Fibroblast of peridontal ligament (primary cell): Measurements from ENCODE around the gene PTPRN2.
"Not testable (repeated sequence)": the region's sequence is repeated elsewhere in the genome, so short reads cannot be mapped to it uniquely, and the experiment has no call there.

Source experiments
- DNase-seq: peaks from one replicate; pipeline ENCODE4 v3.0.0-alpha.2; 2010; ENCODE audit errors: extremely low read depth

Gene PTPRN2

DNA sequence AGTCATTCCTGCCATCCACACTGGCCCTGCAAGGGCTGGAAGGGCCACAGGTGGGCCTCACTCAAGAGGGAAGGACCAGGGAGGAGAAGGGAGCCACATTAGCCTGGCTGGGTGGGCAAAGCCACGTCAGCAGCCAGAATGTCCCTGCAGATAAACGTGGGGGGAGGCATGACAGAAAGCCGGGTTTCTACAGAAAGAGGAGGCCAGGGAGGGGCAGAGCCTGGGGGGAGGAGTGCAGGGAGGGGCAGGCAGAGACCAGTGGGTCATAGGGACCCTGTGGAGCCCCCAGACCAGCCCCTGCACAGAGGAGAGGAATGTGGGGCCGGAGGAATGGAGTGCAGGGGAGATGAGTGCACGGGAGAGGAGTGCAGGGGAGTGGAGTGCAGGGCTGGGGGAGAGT lies 590.2 kb downstream of the PTPRN2 start:
- DNase-seq: no peak

GRCh38 chr7:157997080-157997440 lies 590.6 kb downstream of the PTPRN2 start:
- DNase-seq: no peak

DNA sequence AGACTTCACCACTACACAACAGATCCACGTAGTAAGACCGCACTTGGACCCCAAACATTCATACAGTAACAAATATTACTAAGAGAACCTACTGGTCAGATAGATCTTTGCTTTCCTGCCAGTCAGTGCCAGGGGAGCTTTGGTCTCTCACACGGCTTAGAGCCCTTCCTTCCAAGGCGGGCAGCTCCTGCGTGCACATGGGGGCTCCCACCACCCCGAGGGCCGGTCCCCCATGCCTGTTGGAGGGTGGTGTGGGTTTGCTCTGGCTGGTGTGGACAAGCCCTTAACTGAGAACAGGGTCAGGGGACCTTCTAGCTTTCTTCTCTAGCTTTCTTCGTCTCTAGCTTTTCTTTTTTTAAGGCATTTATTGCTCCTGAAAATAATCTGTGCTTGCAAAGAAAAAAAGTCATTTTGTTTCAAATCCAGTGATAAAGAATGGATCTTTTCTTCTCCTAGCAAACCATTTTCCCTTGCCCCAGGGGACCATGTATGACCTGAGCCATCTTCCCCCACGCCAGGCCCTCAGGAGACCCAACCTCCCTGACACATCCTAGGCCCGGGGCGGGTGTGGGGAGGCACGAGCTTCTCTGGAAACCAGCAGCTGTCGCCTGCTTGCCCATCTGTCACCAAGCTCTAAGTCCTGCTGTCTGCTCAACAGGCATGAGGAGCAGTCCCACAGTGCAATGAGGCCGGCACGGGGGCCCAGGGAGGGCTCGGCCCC lies 591.1 kb downstream of the PTPRN2 start:
- no peak for DNase-seq

GRCh38 chr7:157995815-157996214 lies 591.8 kb downstream of the PTPRN2 start:
- no peak for DNase-seq

- DNase-seq: no peak
Observed at GRCh38 chr7:157994319-157994718, 593.3 kb downstream of the PTPRN2 start.

DNA sequence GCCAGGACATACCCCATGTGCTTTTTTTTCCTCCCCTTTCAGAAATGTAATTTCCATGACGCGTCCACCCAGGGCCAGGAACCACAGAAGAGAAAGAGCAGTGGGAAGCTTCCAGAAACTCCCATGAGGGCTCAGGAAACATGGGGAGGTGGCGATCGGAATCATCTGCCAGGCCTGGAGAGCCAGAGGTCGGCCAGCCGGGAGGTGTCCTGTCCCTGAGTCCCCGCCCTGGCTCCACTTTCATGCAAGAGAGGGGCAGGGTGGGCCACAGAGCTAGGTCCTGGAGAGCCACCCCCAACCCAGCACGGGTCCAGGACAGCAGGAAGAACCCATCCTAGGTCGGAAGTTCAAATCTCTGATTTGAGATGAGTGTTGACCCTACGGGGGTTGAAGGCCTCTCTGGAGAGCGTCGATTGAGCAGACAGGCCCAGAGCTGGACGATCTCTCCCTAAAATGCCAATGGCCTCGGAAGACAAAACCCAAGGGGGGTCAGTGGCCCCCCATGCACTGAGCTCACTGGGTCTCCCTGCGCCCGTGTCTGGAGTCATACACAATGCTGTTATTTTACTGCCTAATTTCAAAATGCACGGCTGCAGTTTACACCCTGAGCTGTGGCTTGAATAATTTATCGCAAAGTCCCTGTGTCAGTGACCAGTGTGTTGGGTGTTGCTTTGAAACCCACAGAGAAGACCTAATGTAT lies 594.1 kb downstream of the PTPRN2 start:
- no peak for DNase-seq

GRCh38 chr7:157992511-157993160 lies 595.0 kb downstream of the PTPRN2 start:
- no peak for DNase-seq

DNA sequence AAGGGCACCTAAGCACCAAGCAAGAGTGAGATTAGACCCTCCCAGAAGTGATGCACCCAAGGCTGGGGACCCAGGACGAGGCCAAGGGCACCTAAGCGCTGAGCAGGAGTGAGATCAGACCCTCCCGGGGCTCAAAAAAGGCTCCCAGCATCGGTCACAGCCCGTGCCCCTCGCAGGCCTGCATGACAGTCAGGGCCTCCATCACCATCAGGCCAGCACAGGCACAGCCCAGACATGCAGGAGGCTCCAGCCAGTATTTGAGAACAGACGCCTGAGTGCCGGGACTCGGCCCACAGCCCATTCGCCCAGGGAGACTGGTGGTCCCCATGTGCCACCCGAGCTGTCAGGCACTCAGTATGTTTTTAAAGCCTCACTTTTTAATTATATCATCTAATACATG lies 595.9 kb downstream of the PTPRN2 start:
- no peak for DNase-seq

GRCh38 chr7:157991351-157991750 lies 596.3 kb downstream of the PTPRN2 start:
- no peak for DNase-seq

DNA sequence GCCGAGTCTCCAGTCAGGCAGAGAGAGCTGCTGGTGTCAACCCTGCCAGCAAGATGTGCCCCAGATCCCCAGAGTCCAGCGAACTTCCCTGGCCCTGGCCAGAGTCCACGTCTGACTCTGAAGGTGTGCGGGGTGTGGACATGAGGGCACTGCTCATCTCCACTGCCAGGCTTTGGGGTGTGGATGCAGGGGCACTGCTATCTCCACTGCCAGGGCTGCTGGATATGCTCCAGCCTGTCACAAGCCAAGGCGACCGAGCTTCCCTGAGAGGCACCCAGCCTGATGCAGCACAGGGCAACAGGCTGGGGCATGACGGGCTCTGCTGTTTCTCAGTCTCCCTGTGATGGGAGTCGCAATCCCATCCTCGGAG lies 596.8 kb downstream of the PTPRN2 start:
- no peak for DNase-seq

DNA sequence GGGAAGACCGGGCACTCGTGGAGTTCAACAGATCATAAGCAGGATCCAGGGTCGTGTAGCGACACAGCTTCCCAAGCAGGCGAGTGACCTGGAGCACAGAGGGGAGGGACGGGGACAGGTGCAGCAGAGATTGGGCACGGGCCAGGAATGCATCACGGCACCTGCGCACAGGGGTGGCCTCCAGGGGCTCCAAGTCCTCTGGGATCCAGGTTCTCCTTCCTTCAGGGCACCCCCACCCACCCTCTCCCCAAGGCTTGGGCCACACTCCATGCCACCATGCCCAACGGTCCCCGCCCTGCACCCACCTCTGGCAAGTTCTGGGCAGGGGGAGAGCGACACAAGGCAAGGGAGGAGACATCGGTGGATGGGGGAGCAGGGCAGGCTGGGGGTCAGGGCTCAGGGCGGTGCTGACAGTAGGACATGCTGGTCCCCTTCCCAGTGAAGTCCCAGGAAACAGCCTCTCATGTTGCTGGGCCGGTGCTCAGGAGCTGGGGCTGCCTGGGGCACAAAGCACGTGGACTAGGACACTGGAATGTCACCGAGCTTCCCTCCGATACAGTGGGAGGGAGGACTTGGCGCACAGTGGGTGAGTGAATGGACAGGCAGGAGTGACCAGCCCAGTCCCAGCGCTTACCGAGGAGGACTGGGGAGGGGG lies 597.3 kb downstream of the PTPRN2 start:
- DNase-seq: no peak

- no peak for DNase-seq
Observed at GRCh38 chr7:157989589-157989988, 598.0 kb downstream of the PTPRN2 start.

DNA sequence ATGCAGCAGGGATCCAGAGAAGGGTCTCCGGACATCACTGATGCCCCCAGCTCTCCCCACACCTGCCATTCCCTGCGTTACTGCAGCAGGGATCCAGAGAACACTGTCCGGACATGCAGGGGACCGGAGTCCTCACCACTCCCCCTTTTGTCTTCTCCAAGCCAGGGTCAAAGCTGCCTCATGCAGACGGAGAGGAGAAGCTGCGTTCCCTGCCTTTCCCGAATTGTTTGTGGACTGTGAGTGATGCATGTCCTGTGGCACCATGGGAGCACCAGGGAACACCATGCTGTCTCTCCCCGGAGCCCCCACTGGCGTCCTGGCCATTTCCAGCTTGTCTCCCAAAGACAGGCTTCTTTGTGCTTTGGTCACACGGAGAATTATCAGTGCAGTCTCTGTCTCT lies 599.7 kb downstream of the PTPRN2 start:
- no peak for DNase-seq

DNA sequence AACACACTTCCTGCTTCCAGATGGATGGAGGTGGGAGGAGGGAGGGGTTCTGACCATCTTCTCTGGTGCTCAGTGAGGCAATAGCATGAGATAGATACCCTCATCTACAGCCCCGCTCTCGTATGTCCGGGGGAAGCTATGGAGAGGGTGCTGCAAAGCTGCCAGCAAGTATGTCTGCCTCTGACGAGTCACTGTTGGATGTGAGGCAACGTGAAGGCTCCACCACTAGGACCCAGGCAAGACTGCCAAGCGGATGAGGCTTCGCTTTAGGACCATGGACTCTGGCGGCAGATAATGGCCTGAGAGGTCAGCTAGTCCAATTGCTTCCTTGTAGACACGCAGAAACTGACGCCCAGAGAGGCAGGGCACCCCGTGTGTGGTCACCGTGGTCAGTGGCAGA lies 601.6 kb downstream of the PTPRN2 start:
- no peak for DNase-seq

- no peak for DNase-seq
Observed at GRCh38 chr7:157985636-157986035, 602.0 kb downstream of the PTPRN2 start.

- DNase-seq: no peak
Observed at GRCh38 chr7:157984423-157985163, 603.0 kb downstream of the PTPRN2 start.

DNA sequence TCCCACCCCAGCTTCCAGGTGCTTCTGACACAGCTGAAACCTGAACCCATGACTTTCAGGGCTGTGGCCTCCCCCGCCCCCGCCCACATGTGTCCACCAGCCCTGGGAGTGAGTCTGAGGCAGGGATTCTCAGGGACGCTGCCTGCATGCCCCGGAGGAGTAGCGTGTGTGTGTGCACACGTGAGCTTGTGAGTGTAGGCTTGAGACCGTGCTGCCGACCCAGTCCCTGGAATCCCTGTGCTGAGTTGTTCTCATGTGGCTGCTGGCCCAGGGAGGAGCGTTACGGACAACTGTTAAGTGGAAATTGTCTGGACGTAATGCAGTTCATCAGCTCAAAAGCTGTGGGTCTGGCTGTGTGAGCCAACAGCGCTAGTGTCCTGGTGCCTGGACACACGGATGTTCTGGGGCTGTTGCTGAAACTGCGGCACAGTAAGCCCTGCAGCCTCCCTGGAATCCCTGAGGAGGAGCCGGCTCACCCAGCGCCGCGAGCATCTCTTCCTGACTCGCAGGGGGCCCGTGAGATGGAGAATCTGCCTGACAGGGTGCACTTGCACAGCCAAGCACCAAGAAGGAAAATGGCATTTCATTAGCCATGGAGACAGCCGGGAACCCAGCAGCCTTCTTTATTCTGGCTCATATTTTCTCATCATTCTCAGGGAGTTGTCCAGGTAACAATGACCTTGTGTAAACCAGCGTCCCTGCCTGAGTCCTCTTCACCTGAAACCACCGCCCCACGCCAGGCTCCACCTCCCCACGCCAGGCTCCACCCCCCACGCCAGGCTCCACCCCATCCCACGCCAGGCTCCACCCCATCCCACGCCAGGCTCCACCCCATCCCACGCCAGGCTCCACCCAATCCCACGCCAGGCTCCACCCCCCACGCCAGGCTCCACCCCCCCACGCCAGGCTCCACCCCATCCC lies 603.9 kb downstream of the PTPRN2 start:
- no peak for DNase-seq

GRCh38 chr7:157981778-157982177 lies 605.8 kb downstream of the PTPRN2 start:
- DNase-seq: no peak

DNA sequence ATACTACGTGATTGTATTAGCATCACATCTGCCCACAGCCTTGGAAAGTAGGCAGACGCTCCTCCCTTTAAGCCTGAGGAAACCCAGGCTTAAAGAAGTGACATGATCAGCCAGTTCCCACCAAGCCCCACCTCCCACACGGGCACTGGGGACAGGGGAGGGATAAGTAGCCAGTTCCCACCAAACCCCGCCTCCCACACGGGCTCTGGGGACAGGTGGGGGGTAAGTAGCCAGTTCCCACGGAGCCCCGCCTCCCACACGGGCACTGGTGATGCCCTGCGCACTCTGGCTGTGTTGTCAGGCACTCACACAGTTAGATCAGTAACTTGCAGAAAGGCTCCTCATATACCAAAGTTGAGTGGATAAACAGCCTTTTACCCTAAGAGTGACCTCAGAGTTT lies 606.8 kb downstream of the PTPRN2 start:
- DNase-seq: no peak

- DNase-seq: not testable (repeated sequence)
Observed at GRCh38 chr7:157980341-157980731, 607.3 kb downstream of the PTPRN2 start.
